ENCODE results near the gene NCLN. TPM values are rescaled to one million over a fixed set of nuclear protein-coding genes. Genes with fewer than 3 reads are reported as not detected.

The NCLN gene
- total RNA-seq, 1 donor from 2014 or later, result 61.1 TPM

- Mint-ChIP-seq H3K27me3 (no peaks in the 10 kb centered on the region), H3K36me3 (ENCODE audit: low read depth) (peaks cover 36% of the 10 kb centered on the region), H3K27ac (no peak overlapping the region), H3K9me3 (no peaks in the 10 kb centered on the region), H3K4me1 (peaks cover 2% of the 10 kb centered on the region), H3K4me3 (no peak overlapping the region)
- ATAC-seq (ENCODE audit: low read depth) (no peak), DNase-seq (no peak)
- intact Hi-C loops (cut with micrococcal nuclease), result no loop called here
- ChIA-PET POLR2A (interaction anchor here (0.6 kb wide), 1 partner anchor 27 kb away, joined by 3 read pairs; no protein-coding TSS in a partner anchor), CTCF (no interaction called here)
- no peak for TF ChIP-seq CTCF (IDR thresholded peaks at IDR 0.05)
Observed at GRCh38 chr19:3207461-3208242, 21.9 kb downstream of the NCLN start.

GRCh38 chr19:3208317-3209207, 22.8 kb downstream of the NCLN start:
- ChIA-PET POLR2A (interaction anchor here (0.6 kb wide), 1 partner anchor 27 kb away, joined by 3 read pairs; no protein-coding TSS in a partner anchor), CTCF (no interaction called here)
- ATAC-seq (ENCODE audit: low read depth), result no peak
- intact Hi-C loops (cut with micrococcal nuclease), result no loop called here
- peaks cover 32% of the 10 kb centered on the region for H3K36me3 Mint-ChIP-seq (ENCODE audit: low read depth)
- no peaks in the 10 kb centered on the region for H3K27me3 Mint-ChIP-seq
- no peak for TF ChIP-seq CTCF (IDR thresholded peaks at IDR 0.05)
- no peak overlapping the region for H3K4me3 Mint-ChIP-seq
- H3K4me1 Mint-ChIP-seq, result peaks cover 9% of the 10 kb centered on the region
- no peaks in the 10 kb centered on the region for H3K9me3 Mint-ChIP-seq
- DNase-seq, result no peak
- no peak overlapping the region for H3K27ac Mint-ChIP-seq

- no peak overlapping the region for H3K27ac Mint-ChIP-seq
- CTCF ChIA-PET, result interaction anchor here (0.8 to 1.8 kb wide), 5 partner anchors 26 to 259 kb away, joined by 3 to 7 read pairs (median 3); partner anchors contain the start of gene TLE6
- TF ChIP-seq CTCF (IDR thresholded peaks at IDR 0.05), result no peak
Observed at GRCh38 chr19:3210347-3211017, 24.8 kb downstream of the NCLN start.

GRCh38 chr19:3211191-3211590, 25.5 kb downstream of the NCLN start:
- TF ChIP-seq CTCF (IDR thresholded peaks at IDR 0.05), result no peak
- DNase-seq (no peak), ATAC-seq (ENCODE audit: low read depth) (no peak)
- POLR2A ChIA-PET, result no interaction called here
- H3K27me3 Mint-ChIP-seq, result no peaks in the 10 kb centered on the region
- no peak overlapping the region for H3K4me3 Mint-ChIP-seq
- H3K36me3 Mint-ChIP-seq (ENCODE audit: low read depth), result peaks cover 20% of the 10 kb centered on the region
- no peak overlapping the region for H3K27ac Mint-ChIP-seq
- intact Hi-C loops (cut with micrococcal nuclease), result no loop called here
- H3K9me3 Mint-ChIP-seq, result no peaks in the 10 kb centered on the region
- CTCF ChIA-PET, result interaction anchor here (1.0 to 1.8 kb wide), 4 partner anchors 27 to 260 kb away, joined by 3 to 7 read pairs (median 4); no protein-coding TSS in a partner anchor
- peaks cover 14% of the 10 kb centered on the region for H3K4me1 Mint-ChIP-seq

More at GRCh38 chr19:3210347-3211017, 24.8 kb downstream of the NCLN start:
- no peaks in the 10 kb centered on the region for H3K9me3 Mint-ChIP-seq
- DNase-seq (peak; percentile 62), ATAC-seq (ENCODE audit: low read depth) (peak; percentile 94)
- H3K4me1 Mint-ChIP-seq, result peaks cover 14% of the 10 kb centered on the region
- intact Hi-C loops (cut with micrococcal nuclease), result loop anchor here (1.0 kb wide), 3 partner anchors 134 to 259 kb away; no protein-coding TSS in a partner anchor
- no peak overlapping the region for H3K4me3 Mint-ChIP-seq
- POLR2A ChIA-PET, result interaction anchor here (0.6 kb wide), 1 partner anchor 1113 kb away, joined by 6 read pairs; no protein-coding TSS in a partner anchor
- no peaks in the 10 kb centered on the region for H3K27me3 Mint-ChIP-seq
- peaks cover 23% of the 10 kb centered on the region for H3K36me3 Mint-ChIP-seq (ENCODE audit: low read depth)
